NCI-H2107 treated with DMSO at 0.1 percent for 48 hours (cell line): ENCODE data around the gene SKOR1.

Source experiments
- DNase-seq: peaks from one replicate; lab custom pipeline; 2025; ENCODE audit not compliant: unreplicated experiment; lab: John Stamatoyannopoulos, UW

Gene SKOR1, protein sequence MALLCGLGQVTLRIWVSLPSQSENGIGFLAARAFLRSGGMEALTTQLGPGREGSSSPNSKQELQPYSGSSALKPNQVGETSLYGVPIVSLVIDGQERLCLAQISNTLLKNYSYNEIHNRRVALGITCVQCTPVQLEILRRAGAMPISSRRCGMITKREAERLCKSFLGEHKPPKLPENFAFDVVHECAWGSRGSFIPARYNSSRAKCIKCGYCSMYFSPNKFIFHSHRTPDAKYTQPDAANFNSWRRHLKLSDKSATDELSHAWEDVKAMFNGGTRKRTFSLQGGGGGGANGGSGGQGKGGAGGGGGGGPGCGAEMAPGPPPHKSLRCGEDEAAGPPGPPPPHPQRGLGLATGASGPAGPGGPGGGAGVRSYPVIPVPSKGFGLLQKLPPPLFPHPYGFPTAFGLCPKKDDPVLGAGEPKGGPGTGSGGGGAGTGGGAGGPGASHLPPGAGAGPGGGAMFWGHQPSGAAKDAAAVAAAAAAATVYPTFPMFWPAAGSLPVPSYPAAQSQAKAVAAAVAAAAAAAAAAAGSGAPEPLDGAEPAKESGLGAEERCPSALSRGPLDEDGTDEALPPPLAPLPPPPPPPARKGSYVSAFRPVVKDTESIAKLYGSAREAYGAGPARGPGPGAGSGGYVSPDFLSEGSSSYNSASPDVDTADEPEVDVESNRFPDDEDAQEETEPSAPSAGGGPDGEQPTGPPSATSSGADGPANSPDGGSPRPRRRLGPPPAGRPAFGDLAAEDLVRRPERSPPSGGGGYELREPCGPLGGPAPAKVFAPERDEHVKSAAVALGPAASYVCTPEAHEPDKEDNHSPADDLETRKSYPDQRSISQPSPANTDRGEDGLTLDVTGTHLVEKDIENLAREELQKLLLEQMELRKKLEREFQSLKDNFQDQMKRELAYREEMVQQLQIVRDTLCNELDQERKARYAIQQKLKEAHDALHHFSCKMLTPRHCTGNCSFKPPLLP

DNA sequence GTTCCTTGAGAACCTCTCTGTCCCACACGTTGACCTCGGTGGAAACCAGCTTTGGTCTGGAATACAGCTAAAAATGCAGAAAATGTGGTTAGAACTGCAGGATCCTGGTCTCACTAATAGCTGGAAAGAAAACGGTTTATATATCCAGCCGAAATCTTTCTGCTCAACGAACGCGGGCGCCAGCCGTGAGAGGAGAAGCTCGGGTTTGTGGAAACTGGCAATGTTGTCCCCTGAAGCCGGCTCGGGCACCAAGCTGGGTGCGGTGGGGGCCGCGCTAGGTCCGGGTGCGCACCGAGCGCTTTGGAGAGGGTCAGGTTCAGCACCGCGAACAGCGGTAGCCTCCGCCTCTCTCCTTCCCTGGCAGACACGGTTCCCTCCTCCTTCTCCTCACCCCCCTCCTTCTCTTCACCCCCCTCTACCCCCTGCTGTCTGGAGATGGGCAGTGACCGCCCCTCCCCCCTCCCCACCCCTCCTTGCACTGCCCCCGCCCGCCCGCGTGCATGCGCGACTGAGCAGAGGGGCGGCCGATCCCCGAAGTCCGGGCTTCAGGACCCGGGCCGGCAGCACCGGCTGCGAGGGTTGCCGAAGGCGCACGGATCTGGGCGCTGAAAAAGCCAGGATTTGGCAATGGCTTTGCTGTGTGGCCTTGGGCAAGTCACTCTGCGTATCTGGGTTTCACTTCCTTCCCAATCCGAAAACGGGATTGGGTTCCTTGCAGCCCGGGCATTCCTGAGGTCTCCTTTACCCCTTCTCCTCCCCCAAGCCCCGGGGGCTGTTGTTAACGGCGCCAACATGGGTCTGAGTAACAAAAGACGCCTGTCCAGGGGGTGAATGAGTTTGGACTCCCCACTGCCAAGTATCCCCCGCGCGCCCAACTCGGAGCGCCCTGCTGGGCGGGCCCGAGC is at the start of gene SKOR1:
Gene SKOR1 (plus strand): TSS at position 534 of the 905 bp plus-strand sequence. CDS start 94 bp downstream, at position 628.
- DNase-seq, result no peak

DNA sequence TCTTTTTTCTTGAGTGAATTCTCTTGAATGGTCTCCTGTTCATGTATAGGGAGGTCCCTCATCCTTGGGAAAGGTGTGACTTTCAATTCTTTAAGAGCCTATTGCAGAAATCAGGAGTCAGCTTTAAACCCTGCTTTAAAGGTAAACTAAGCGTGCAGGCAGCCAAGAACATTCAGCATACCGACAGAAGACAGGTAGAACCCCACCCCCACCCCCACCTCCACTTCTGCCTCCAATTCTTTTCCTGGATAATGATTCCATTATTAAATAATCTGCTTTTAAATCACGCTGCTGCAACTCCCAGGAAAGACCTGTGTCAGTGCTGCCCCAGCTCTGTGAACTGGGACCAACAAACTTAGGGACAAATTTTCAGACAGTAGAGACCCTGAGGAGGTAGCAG is 49.3 kb upstream of the SKOR1 start:
- DNase-seq, result no peak

DNA sequence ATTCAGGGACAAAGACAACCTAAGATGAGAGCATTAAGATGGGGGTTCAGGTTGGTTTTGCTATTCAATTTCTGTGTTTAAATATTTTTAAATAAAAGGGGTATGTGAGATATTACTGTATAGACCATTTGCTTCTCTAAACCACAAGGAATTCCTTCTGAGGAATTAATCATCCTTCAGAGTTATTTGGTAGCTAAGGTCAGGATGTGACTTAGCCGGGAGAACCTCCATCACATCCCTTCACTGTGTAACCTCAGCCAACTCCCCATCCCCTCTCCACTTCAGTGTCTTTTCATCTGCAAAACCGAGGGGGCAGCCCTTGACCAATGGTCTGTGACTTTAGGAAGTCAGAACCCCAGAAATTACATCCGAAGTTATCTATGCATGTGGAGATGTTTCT is 48.7 kb upstream of the SKOR1 start:
- no peak for DNase-seq

GRCh38 chr15:67777071-67777470 is 48.2 kb upstream of the SKOR1 start:
- no peak for DNase-seq

GRCh38 chr15:67777773-67778172 is 47.5 kb upstream of the SKOR1 start:
- DNase-seq, result no peak

DNA sequence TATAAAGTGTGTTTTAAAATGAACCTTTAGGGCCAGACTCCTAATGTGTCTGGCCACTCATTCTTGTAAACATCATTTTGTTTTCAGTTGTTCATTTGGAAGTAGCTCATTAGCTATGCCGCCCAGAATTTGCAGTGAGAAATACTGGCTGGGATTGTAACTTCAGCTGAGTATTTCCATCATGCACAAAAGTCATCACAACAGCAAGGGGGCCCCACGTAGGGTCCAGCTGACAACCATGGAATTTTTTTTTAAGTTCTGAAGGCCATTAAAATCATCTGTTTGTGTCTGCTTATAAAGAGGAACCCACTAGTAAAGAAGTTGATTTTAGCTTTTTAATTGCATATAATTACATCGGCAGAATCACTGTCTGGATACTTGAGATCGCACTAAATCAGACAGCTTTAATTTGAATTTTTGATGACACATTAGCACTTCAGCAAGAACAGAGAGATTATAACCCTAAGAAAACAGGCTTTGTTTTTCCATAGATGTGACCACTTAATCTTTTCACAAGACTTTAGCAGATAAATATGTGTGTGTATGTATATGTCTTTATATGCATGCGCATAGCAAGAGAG is 46.3 kb upstream of the SKOR1 start:
- DNase-seq, result no peak

DNA sequence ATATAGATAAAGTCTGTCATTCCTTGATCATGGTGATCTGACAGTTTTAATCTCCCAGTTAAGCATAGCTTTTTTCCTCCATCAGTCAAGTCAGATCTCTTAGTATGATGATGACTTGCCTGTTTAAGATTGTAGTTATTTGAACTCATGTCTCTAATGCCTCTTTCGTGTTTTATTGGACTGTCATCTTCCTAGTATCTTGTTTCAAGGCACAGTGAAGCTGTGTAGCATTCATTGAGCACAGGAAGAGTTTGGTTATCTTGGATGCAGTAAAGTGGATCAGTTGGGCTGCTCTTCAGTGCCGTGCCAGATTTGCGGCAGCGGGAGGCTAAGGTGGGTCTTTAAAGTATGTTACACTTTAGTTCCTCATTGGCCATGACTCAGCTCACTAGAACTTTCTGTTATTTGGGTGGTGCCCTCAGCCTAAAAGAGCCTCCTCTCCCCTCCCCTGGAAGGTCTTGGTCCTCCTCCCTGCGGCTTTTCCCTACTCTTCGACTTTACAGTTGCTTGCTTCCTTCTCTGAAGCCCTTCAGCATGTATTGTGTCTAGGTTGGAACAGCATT is 45.7 kb upstream of the SKOR1 start:
- no peak for DNase-seq

- no peak for DNase-seq
Observed at GRCh38 chr15:67781061-67781460, 44.2 kb upstream of the SKOR1 start.

DNA sequence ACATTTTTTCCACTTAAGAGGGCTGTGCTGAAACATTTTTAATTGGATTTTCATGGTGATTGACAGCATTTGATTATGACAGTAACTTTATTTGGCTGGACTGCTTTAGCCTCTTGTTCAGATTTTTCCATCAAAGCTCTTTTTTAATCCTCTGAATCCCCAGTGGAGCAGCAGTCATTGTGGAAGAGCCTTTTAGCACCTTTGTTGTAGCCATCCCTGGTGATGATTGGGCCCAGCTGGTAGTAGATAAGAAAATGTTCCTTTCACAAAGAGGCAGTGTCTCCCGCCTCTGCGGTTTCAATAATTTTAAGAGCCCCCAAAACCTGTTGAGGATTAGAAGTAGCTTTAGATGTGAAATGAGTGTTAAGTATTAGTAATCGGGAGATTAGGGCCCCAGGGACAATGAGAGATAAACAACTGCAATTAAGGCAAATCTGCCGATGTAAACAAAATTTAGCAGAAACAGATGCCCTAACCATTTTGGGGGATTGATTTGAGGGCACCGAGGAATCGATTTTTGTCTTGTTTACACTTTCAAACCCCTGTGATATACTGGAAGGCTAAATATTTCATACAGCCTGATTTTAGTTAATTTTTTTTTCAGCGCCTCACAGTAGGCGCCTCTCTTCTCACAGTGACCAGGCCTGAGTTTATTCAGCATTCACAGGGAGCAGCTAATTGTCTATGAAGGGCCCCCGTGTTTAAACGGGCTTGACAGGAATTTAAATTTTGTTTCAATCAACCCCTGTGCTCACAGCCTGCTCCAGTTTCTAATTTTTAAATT is 43.2 kb upstream of the SKOR1 start:
- DNase-seq, result peak; percentile 45

DNA sequence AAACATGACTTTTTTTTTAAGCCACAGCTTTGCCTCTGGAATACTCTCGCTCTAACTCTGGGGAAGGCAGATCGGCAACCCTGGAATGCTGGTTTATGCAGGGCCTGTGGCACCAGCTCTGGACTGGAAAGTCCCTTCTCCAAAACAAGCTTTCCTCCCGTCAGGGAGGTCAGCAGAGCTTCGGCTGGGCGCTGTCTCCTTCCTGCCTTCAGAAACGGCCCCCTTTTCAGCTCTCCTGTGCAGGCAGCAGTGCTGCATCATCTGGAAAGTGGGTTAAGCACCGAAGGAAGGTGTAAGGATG is 42.7 kb upstream of the SKOR1 start:
- DNase-seq, result no peak

DNA sequence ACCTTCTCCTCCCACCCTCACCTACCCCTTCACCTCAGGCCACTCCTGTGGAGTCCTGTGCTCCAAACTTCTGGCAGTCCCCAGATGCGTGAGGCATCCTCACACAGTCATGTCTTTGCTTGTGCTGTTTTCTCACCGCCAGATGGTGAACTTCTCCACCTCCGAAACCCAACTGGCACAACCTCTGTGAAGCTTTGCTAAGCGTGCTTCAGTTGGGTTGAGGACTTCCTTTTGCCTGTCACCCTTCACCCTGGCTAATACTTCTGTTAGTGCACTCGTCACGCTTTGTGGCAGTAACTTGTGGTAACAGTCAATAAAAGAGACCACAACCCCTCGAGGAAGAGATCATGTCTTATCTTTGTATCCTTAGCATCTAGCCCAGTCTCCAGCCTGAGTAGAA is 42.0 kb upstream of the SKOR1 start:
- no peak for DNase-seq

DNA sequence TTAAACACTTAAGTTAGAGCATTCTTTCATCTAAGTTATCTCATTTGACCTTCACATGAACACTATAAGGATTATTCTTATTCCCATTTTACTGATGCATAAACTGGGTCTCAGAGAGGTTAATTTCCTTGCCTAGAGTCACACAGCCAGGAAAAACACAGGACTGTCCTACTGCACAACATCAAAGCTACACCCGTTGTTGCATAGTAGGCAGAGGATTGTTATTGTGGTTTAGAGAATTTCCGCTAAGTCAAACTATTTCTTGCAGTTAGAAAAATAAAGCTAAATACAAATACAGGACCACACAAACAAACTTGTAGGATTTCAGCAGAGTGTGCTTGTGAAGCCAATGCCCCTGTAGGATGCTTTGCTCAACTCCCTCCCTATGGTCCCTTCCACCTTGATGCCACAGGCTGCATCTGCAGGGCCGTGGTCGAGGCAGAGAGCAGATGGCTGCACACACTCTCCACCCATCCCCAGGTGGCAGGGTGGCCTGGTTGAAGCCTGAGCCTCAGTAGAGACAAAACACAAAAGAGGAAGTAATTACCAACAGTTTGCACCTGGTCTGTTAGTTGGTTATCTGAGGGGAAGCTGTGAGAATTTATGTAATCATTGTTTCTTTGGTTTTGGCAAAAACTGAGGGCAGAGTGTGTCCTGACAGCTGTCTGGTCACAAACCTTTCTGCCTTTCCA is 41.1 kb upstream of the SKOR1 start:
- DNase-seq, result peak; percentile 49

GRCh38 chr15:67784856-67785430 is 40.4 kb upstream of the SKOR1 start:
- no peak for DNase-seq

DNA sequence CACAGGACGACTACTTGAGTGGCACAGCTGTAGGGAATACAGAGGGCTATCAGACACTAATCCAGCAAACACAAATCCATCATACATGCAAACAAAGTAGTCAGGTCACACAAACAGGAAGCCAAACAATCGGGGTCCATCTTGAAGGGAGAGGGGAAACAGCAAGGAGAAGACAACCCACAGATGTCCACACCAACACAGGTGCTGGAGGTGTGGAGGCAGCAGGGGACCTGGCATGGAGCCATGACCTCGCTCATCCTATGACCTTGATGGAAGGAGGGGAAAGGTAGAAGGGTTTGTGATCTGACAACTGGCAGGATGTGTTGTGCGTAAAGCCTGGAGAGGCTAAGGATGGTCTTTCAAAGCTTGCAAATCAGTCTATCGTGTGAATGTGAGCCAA is 39.9 kb upstream of the SKOR1 start:
- no peak for DNase-seq

- DNase-seq, result no peak
Observed at GRCh38 chr15:67786646-67787045, 38.7 kb upstream of the SKOR1 start.

GRCh38 chr15:67788986-67789385 is 36.3 kb upstream of the SKOR1 start:
- DNase-seq, result no peak

DNA sequence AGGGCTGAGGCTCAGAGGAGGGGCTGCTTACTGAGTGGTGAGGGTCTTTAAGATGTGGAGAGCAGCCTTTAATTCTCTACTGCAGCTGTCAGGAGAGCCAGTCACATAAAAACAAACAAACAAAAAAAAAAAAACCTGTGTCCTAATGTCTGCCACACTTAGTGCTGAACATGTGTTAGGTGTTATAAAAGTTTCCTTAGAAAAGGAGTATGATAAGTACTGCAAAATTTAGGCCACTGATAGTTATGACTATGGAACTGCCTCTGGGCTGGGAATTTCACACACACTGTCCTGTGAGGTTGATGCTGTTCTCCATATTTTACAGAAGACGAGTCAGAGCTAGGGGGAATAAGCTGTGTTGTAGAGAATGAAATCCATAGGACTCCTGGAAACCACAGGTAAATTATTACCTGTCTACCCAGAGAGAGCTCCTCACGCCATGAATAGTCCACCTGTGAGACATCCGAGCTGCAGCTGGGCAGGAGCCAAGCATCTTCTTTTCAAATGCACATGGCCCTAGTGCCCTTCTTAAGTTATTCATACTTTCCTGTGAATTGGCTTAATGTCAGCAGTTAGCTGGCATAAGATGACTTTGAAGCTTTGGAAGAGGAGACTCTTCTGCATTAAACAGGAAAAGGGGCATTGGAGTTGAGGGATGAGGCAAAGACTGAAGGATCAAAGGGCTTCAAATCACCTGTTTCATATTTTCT is 34.5 kb upstream of the SKOR1 start:
- no peak for DNase-seq
